ENCODE measurements around the gene KEL. TPM values are rescaled to one million over a fixed set of nuclear protein-coding genes. Genes with fewer than 3 reads are reported as not detected.

Gene KEL
- total RNA-seq, 4 donors from 2014 or later, result 0.51 to 0.88 TPM; not detected in 2

GRCh38 chr7:142908290-142908689 is 53.9 kb downstream of the KEL start:
- TF ChIP-seq, protein P1, sequence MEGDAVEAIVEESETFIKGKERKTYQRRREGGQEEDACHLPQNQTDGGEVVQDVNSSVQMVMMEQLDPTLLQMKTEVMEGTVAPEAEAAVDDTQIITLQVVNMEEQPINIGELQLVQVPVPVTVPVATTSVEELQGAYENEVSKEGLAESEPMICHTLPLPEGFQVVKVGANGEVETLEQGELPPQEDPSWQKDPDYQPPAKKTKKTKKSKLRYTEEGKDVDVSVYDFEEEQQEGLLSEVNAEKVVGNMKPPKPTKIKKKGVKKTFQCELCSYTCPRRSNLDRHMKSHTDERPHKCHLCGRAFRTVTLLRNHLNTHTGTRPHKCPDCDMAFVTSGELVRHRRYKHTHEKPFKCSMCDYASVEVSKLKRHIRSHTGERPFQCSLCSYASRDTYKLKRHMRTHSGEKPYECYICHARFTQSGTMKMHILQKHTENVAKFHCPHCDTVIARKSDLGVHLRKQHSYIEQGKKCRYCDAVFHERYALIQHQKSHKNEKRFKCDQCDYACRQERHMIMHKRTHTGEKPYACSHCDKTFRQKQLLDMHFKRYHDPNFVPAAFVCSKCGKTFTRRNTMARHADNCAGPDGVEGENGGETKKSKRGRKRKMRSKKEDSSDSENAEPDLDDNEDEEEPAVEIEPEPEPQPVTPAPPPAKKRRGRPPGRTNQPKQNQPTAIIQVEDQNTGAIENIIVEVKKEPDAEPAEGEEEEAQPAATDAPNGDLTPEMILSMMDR (IDR thresholded peaks at IDR 0.05; ENCODE audit: low read depth), result no peak

DNA sequence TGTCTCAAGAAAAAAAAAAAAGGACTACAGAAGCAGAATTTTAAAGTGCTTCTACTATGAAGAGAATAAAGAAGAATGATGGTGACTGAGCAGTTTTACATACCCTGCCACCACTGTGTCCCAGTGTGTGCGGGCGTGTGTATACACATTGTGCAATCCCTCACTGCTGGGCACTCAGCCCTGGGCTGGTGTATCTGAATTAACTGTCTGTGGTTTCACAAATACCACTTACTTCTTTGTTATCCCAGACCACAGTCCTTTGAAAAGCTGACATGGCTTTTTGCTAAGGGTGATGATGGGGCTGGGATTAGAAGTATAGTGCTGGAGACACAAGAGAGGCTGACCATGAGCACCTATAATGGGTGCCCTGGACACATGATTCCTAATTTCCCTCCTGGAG is 55.5 kb downstream of the KEL start:
- TF ChIP-seq, protein P1 (IDR thresholded peaks at IDR 0.05; ENCODE audit: low read depth), result no peak

- TF ChIP-seq, protein P1 (IDR thresholded peaks at IDR 0.05; ENCODE audit: low read depth), result no peak
Measured at GRCh38 chr7:142905759-142906158, 56.4 kb downstream of the KEL start.

DNA sequence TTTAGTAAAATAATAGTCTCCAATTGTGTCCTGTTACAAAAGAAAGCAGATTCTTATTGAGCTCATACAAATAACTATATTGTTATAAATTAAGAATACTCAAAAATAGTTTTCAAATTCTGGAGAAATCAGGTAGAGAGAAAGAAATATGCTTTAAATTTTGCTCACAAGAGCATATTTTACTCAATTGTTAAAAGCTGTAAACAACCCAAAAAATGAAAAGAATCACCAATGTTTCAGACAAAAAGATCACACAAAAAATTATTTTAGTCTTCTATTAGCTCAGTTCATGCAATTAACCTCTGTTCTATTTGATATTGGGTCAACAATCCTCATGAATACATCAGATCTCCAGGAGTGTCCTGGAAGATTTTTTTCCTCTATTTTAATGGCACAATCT is 58.0 kb downstream of the KEL start:
- TF ChIP-seq, protein P1 (IDR thresholded peaks at IDR 0.05; ENCODE audit: low read depth), result no peak

- TF ChIP-seq, protein P1 (IDR thresholded peaks at IDR 0.05; ENCODE audit: low read depth), result no peak
Measured at GRCh38 chr7:142901426-142902259, 60.5 kb downstream of the KEL start.

DNA sequence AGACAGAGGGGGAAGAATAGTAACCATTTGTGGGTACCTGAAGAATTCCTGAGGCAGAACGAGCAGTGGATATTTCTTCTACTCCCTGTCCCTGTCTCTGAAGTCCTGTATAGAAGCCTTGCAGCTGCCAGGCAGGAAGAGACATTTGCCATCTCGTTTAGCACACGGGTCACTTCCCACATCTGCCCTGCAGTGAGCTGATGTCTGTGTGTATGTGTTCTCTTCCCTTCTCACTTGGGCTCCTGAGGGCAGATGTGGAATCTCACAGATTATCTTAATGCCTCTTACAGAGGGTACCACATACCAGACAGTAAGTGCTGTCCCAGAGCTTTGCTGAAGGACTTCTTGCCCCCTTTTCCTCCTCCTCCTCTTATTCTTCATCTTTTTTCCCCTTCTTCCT is 62.5 kb downstream of the KEL start:
- TF ChIP-seq, protein P1 (IDR thresholded peaks at IDR 0.05; ENCODE audit: low read depth), result no peak

GRCh38 chr7:142898377-142899170 is 63.6 kb downstream of the KEL start:
- TF ChIP-seq, protein P1 (IDR thresholded peaks at IDR 0.05; ENCODE audit: low read depth), result no peak

All from subcutaneous adipose tissue (tissue), 4 donors.